Lower leg skin (tissue), 3 donors: ENCODE data around the gene DGKI.

Source experiments
- CTCF ChIP-seq, 3 donors: fragments of 450-650 bp; IDR thresholded peaks; one replicate each; pipeline ENCODE4 v1.5.1; 2016; ENCODE audit warnings: antibody characterized with exemption in 3 of 3, mild to moderate bottlenecking in 3 of 3, moderate library complexity in 2 of 3
- POLR2A ChIP-seq, 2 donors: fragments of 450-650 bp; IDR thresholded peaks; one replicate each; pipeline ENCODE4 v1.6.1; 2016 to 2017; ENCODE audit warnings: antibody characterized with exemption in 2 of 2, mild to moderate bottlenecking in 1 of 2, moderate library complexity in 1 of 2

- TF ChIP-seq CTCF (IDR thresholded peaks at IDR 0.05) (no peak), POLR2A (IDR thresholded peaks at IDR 0.05) (no peak)
These were observed 24.6 kb upstream of the DGKI start for GRCh38 chr7:137871170-137871915.
